OCI-LY3 (cell line): Measurements from ENCODE around the gene CAMTA1.

Experiments
- H2AFZ ChIP-seq: fragments of 200-600, 300-600 bp; shearing (Covaris generic); 2 replicates; pipeline ENCODE4 v1.6.0; 2014; ENCODE audit warnings: antibody characterized with exemption, low read depth, low read length
- H3K27ac ChIP-seq: fragments of 200-600, 300-600 bp; sonication (generic); 2 replicates; pipeline ENCODE4 v1.5.1; 2014; ENCODE audit warnings: mild to moderate bottlenecking, low read length, moderate library complexity, mixed read lengths
- H3K27me3 ChIP-seq: fragments of 200-600, 300-600 bp; sonication (generic); 2 replicates; pipeline ENCODE4 v1.6.1; 2014; ENCODE audit warnings: low read depth, low read length, mixed read lengths
- H3K36me3 ChIP-seq: fragments of 200-600, 300-600 bp; sonication (generic); replicated peaks from 2 replicates; pipeline ENCODE3; 2014; ENCODE audit warnings: low read depth, low read length, mixed read lengths
- H3K4me1 ChIP-seq: fragments of 300-600, 200-600 bp; sonication (generic); 2 replicates; pipeline ENCODE4 v1.6.1; 2014; ENCODE audit warnings: low read length, mixed read lengths
- H3K4me2 ChIP-seq: fragments of 200-600, 300-600 bp; sonication (generic); 2 replicates; pipeline ENCODE4 v1.6.1; 2014; ENCODE audit warnings: low read length, mixed read lengths
- H3K4me3 ChIP-seq: fragments of 300-600, 200-600 bp; sonication (generic); 2 replicates; pipeline ENCODE4 v1.5.1; 2014; ENCODE audit warnings: antibody characterized with exemption, mild to moderate bottlenecking, low read length, moderate library complexity
- H3K79me2 ChIP-seq: fragments of 300-600, 200-600 bp; shearing (Covaris generic); 2 replicates; pipeline ENCODE4 v1.6.1; 2014; ENCODE audit warnings: mild to moderate bottlenecking, low read length, mixed read lengths
- H3K9ac ChIP-seq: fragments of 300-600, 200-600 bp; shearing (Covaris generic); 2 replicates; pipeline ENCODE4 v1.6.0; 2014; ENCODE audit warnings: mild to moderate bottlenecking, low read length, moderate library complexity
- H3K9me3 ChIP-seq: fragments of 200-600, 300-600 bp; shearing (Covaris generic); 2 replicates; pipeline ENCODE4 v1.6.1; 2014; ENCODE audit warnings: low read length, mixed read lengths; ENCODE audit not compliant: insufficient read depth
- H4K20me1 ChIP-seq: fragments of 200-600, 300-600 bp; sonication (generic); 2 replicates; pipeline ENCODE4 v1.6.1; 2016; ENCODE audit warnings: low read length, mixed read lengths; ENCODE audit not compliant: insufficient read depth
- CTCF ChIP-seq: fragments of 200-600, 300-600 bp; sonication (generic); IDR thresholded peaks from 2 replicates; pipeline ENCODE4 v1.5.1; 2014; ENCODE audit warnings: antibody characterized with exemption, low read length, low read depth
- EZH2phosphoT487 ChIP-seq: fragments of 200-600 bp; shearing (Covaris generic); IDR thresholded peaks from 2 replicates; pipeline ENCODE4 v1.6.1; 2018; ENCODE audit warnings: antibody characterized with exemption, mixed run types, low read depth

The CAMTA1 gene

GRCh38 chr1:7338439-7338838 is 553.2 kb downstream of the CAMTA1 start:
- Histone ChIP-seq H3K9me3 (no peaks in the 10 kb centered on the region), H3K27me3 (no peaks in the 10 kb centered on the region), H4K20me1 (no peaks in the 10 kb centered on the region), H3K27ac (no peak overlapping the region), H3K9ac (no peak overlapping the region), H3K4me1 (no peaks in the 10 kb centered on the region), H3K4me3 (no peak overlapping the region), H3K4me2 (no peak overlapping the region), H3K36me3 (no peaks in the 10 kb centered on the region), H2AFZ (no peak overlapping the region), H3K79me2 (no peaks in the 10 kb centered on the region)
- TF ChIP-seq EZH2phosphoT487 (no peak), CTCF (no peak)

- Histone ChIP-seq H3K27me3 (no peaks in the 10 kb centered on the region), H3K27ac (no peak overlapping the region)
- no peak for TF ChIP-seq CTCF
Measured at GRCh38 chr1:7339014-7339413, 553.8 kb downstream of the CAMTA1 start.

GRCh38 chr1:7339953-7340352 is 554.7 kb downstream of the CAMTA1 start:
- Histone ChIP-seq H3K4me3 (no peak overlapping the region), H3K79me2 (no peaks in the 10 kb centered on the region), H4K20me1 (no peaks in the 10 kb centered on the region), H3K4me2 (no peak overlapping the region), H3K27ac (no peak overlapping the region), H3K4me1 (no peaks in the 10 kb centered on the region), H3K9ac (no peak overlapping the region), H3K27me3 (no peaks in the 10 kb centered on the region), H2AFZ (no peak overlapping the region), H3K9me3 (no peaks in the 10 kb centered on the region), H3K36me3 (no peaks in the 10 kb centered on the region)
- no peak for TF ChIP-seq CTCF
- no peak for TF ChIP-seq EZH2phosphoT487

More at GRCh38 chr1:7339014-7339413, 553.8 kb downstream of the CAMTA1 start:
- H3K4me3 ChIP-seq: no peak overlapping the region
- H3K4me2 ChIP-seq: no peak overlapping the region
- no peaks in the 10 kb centered on the region for H3K9me3 ChIP-seq
- no peaks in the 10 kb centered on the region for H3K4me1 ChIP-seq
- no peak overlapping the region for H3K9ac ChIP-seq
- no peaks in the 10 kb centered on the region for H3K36me3 ChIP-seq
- no peaks in the 10 kb centered on the region for H4K20me1 ChIP-seq
- no peak overlapping the region for H2AFZ ChIP-seq
- no peaks in the 10 kb centered on the region for H3K79me2 ChIP-seq

GRCh38 chr1:7341145-7341905 is 556.1 kb downstream of the CAMTA1 start:
- H3K9me3 ChIP-seq: no peaks in the 10 kb centered on the region
- no peaks in the 10 kb centered on the region for H3K36me3 ChIP-seq
- no peak overlapping the region for H3K27ac ChIP-seq
- H3K27me3 ChIP-seq: no peaks in the 10 kb centered on the region
- no peaks in the 10 kb centered on the region for H3K4me1 ChIP-seq
- H3K9ac ChIP-seq: no peak overlapping the region
- H3K79me2 ChIP-seq: no peaks in the 10 kb centered on the region
- no peak for TF ChIP-seq EZH2phosphoT487
- no peak for TF ChIP-seq CTCF
- H4K20me1 ChIP-seq: no peaks in the 10 kb centered on the region
- no peak overlapping the region for H3K4me3 ChIP-seq
- no peak overlapping the region for H3K4me2 ChIP-seq
- no peak overlapping the region for H2AFZ ChIP-seq
